Measurements from ENCODE around the gene DOCK1. TPM values are rescaled to one million over a fixed set of nuclear protein-coding genes. Genes with fewer than 3 reads are reported as not detected.

Gene DOCK1
- total RNA-seq, 2 experiments from 2014 or later: not detected

GRCh38 chr10:127080317-127080716 is 175.1 kb downstream of the DOCK1 start:
- intact Hi-C loops (cut with DNase I, micrococcal nuclease): no loop called here
- Histone ChIP-seq H3K27ac (ENCODE audit: low read depth in 1 of 2, low read length in 2 of 2) (no peak overlapping the region), H3K9me3 (ENCODE audit: control insufficient read depth in 1 of 2, insufficient read depth in 1 of 2, low read length in 2 of 2) (no peaks in the 10 kb centered on the region), H3K36me3 (ENCODE audit: insufficient read depth, low read length) (no peaks in the 10 kb centered on the region), H3K4me3 (ENCODE audit: low read length) (no peak overlapping the region), H3K4me1 (ENCODE audit: insufficient read depth, low read length) (no peaks in the 10 kb centered on the region), H3K27me3 (ENCODE audit: control insufficient read depth in 1 of 2, insufficient read depth in 2 of 2, low read length in 2 of 2) (no peaks in the 10 kb centered on the region)
- Mint-ChIP-seq H3K4me1 (ENCODE audit: low read depth) (no peaks in the 10 kb centered on the region), H3K9me3 (peaks cover 2% of the 10 kb centered on the region), H3K27me3 (no peaks in the 10 kb centered on the region), H3K36me3 (ENCODE audit: low read depth) (no peaks in the 10 kb centered on the region), H3K4me3 (no peak overlapping the region), H3K27ac (no peak overlapping the region)
- ATAC-seq (ENCODE audit: poor library complexity) (no peak), DNase-seq (no peak)
- ChIA-PET CTCF (no interaction called here), POLR2A (no interaction called here)
- no peak for TF ChIP-seq CTCF (IDR thresholded peaks at IDR 0.05)

GRCh38 chr10:127081851-127082345 is 176.7 kb downstream of the DOCK1 start:
- Histone ChIP-seq H3K27me3 (ENCODE audit: control insufficient read depth in 1 of 2, insufficient read depth in 2 of 2, low read length in 2 of 2) (no peaks in the 10 kb centered on the region), H3K4me1 (ENCODE audit: insufficient read depth, low read length) (no peaks in the 10 kb centered on the region), H3K9me3 (ENCODE audit: control insufficient read depth in 1 of 2, insufficient read depth in 1 of 2, low read length in 2 of 2) (no peaks in the 10 kb centered on the region), H3K36me3 (ENCODE audit: insufficient read depth, low read length) (no peaks in the 10 kb centered on the region), H3K27ac (ENCODE audit: low read depth in 1 of 2, low read length in 2 of 2) (no peak overlapping the region), H3K4me3 (ENCODE audit: low read length) (no peak overlapping the region)
- H3K4me3 Mint-ChIP-seq: no peak overlapping the region
- no peak for DNase-seq
- peaks cover 2% of the 10 kb centered on the region for H3K9me3 Mint-ChIP-seq
- ATAC-seq (ENCODE audit: poor library complexity): no peak
- CTCF ChIA-PET: no interaction called here
- no peaks in the 10 kb centered on the region for H3K36me3 Mint-ChIP-seq (ENCODE audit: low read depth)
- POLR2A ChIA-PET: no interaction called here
- no peaks in the 10 kb centered on the region for H3K27me3 Mint-ChIP-seq
- intact Hi-C loops (cut with DNase I, micrococcal nuclease): no loop called here
- no peak for TF ChIP-seq CTCF (IDR thresholded peaks at IDR 0.05)
- no peaks in the 10 kb centered on the region for H3K4me1 Mint-ChIP-seq (ENCODE audit: low read depth)
- no peak overlapping the region for H3K27ac Mint-ChIP-seq

GRCh38 chr10:127082651-127083050 is 177.4 kb downstream of the DOCK1 start:
- intact Hi-C loops (cut with DNase I, micrococcal nuclease): no loop called here
- H3K36me3 Mint-ChIP-seq (ENCODE audit: low read depth): no peaks in the 10 kb centered on the region
- no peaks in the 10 kb centered on the region for H3K4me1 Mint-ChIP-seq (ENCODE audit: low read depth)
- peaks cover 2% of the 10 kb centered on the region for H3K9me3 Mint-ChIP-seq
- Histone ChIP-seq H3K36me3 (ENCODE audit: insufficient read depth, low read length) (no peaks in the 10 kb centered on the region), H3K27me3 (ENCODE audit: control insufficient read depth in 1 of 2, insufficient read depth in 2 of 2, low read length in 2 of 2) (no peaks in the 10 kb centered on the region), H3K4me3 (ENCODE audit: low read length) (no peak overlapping the region), H3K9me3 (ENCODE audit: control insufficient read depth in 1 of 2, insufficient read depth in 1 of 2, low read length in 2 of 2) (no peaks in the 10 kb centered on the region), H3K4me1 (ENCODE audit: insufficient read depth, low read length) (no peaks in the 10 kb centered on the region), H3K27ac (ENCODE audit: low read depth in 1 of 2, low read length in 2 of 2) (no peak overlapping the region)
- ATAC-seq (ENCODE audit: poor library complexity) (no peak), DNase-seq (no peak)
- no peaks in the 10 kb centered on the region for H3K27me3 Mint-ChIP-seq
- ChIA-PET CTCF (no interaction called here), POLR2A (no interaction called here)
- no peak overlapping the region for H3K4me3 Mint-ChIP-seq
- TF ChIP-seq CTCF (IDR thresholded peaks at IDR 0.05): no peak
- no peak overlapping the region for H3K27ac Mint-ChIP-seq
